SU-DHL-6 (cell line): ENCODE data around the gene VEGFC.

Experiments
- CTCF ChIP-seq: fragments of 200-600 bp; sonication (generic); IDR thresholded peaks from one replicate; pipeline ENCODE4 v1.5.1; 2017; ENCODE audit warnings: antibody characterized with exemption, mild to moderate bottlenecking, low read length, moderate library complexity; ENCODE audit not compliant: insufficient read depth, poor library complexity, severe bottlenecking
- EZH2phosphoT487 ChIP-seq: fragments of 200-600 bp; sonication (generic), shearing (Covaris generic); conservative IDR thresholded peaks from 2 replicates; pipeline ENCODE4 v1.6.1; 2018; ENCODE audit warnings: mild to moderate bottlenecking, antibody characterized with exemption, low read length, moderate library complexity, mixed read lengths

GRCh38 chr4:176735300-176735699, 57.4 kb downstream of the VEGFC start:
- TF ChIP-seq CTCF, result no peak
- no peak for TF ChIP-seq EZH2phosphoT487
